ENCODE results near the gene PLEKHA8. TPM values are rescaled to one million over a fixed set of nuclear protein-coding genes. Genes with fewer than 3 reads are reported as not detected.

The PLEKHA8 gene
- total RNA-seq, 2 donors from 2014 or later, result 12.1 to 12.9 TPM

- DNase-seq, result no peak
- Mint-ChIP-seq H3K27me3 (ENCODE audit: low read depth) (no peaks in the 10 kb centered on the region), H3K9me3 (no peaks in the 10 kb centered on the region), H3K27ac (no peak overlapping the region), H3K36me3 (ENCODE audit: insufficient read depth in 2 of 2) (no peaks in the 10 kb centered on the region), H3K4me3 (peak overlapping the region in 1 of 2 donors; percentile 29), H3K4me1 (ENCODE audit: low read depth) (no peaks in the 10 kb centered on the region)
- ATAC-seq (replicated peaks in 1 of 2), result no peak
Observed at GRCh38 chr7:30149640-30150272, 121.5 kb downstream of the PLEKHA8 start.

GRCh38 chr7:30150711-30151110 lies 122.5 kb downstream of the PLEKHA8 start:
- Mint-ChIP-seq H3K36me3 (ENCODE audit: insufficient read depth in 2 of 2) (no peaks in the 10 kb centered on the region), H3K9me3 (no peaks in the 10 kb centered on the region), H3K4me3 (no peak overlapping the region), H3K4me1 (ENCODE audit: low read depth) (peaks cover 5% of the 10 kb centered on the region), H3K27me3 (ENCODE audit: low read depth) (no peaks in the 10 kb centered on the region), H3K27ac (no peak overlapping the region)
- no peak for DNase-seq
- ATAC-seq (replicated peaks in 1 of 2), result no peak

- H3K36me3 Mint-ChIP-seq (ENCODE audit: insufficient read depth in 2 of 2), result no peaks in the 10 kb centered on the region
- H3K4me1 Mint-ChIP-seq (ENCODE audit: low read depth), result peaks cover 24% of the 10 kb centered on the region
- H3K27me3 Mint-ChIP-seq (ENCODE audit: low read depth), result no peaks in the 10 kb centered on the region
- ATAC-seq (replicated peaks in 1 of 2) (no peak), DNase-seq (no peak)
- no peaks in the 10 kb centered on the region for H3K9me3 Mint-ChIP-seq
- no peak overlapping the region for H3K4me3 Mint-ChIP-seq
- no peak overlapping the region for H3K27ac Mint-ChIP-seq
Observed at GRCh38 chr7:30154111-30154587, 125.9 kb downstream of the PLEKHA8 start.

- Mint-ChIP-seq H3K27me3 (ENCODE audit: low read depth) (no peaks in the 10 kb centered on the region), H3K9me3 (no peaks in the 10 kb centered on the region), H3K36me3 (ENCODE audit: insufficient read depth in 2 of 2) (no peaks in the 10 kb centered on the region), H3K4me3 (no peak overlapping the region), H3K27ac (no peak overlapping the region), H3K4me1 (ENCODE audit: low read depth) (peaks cover 37% of the 10 kb centered on the region)
- ATAC-seq (replicated peaks in 1 of 2) (no peak), DNase-seq (no peak)
Observed at GRCh38 chr7:30155481-30155880, 127.3 kb downstream of the PLEKHA8 start.

- ATAC-seq (replicated peaks in 1 of 2) (peak; percentile 36 to 63), DNase-seq (peak; percentile 25 to 30)
- Mint-ChIP-seq H3K36me3 (ENCODE audit: insufficient read depth in 2 of 2) (no peaks in the 10 kb centered on the region), H3K27me3 (ENCODE audit: low read depth) (no peaks in the 10 kb centered on the region), H3K27ac (no peak overlapping the region), H3K4me3 (peak overlapping the region; percentile 27 to 68), H3K4me1 (ENCODE audit: low read depth) (peaks cover 52% of the 10 kb centered on the region), H3K9me3 (no peaks in the 10 kb centered on the region)
Observed at GRCh38 chr7:30157204-30157603, 129.0 kb downstream of the PLEKHA8 start.

GRCh38 chr7:30159163-30159562 lies 131.0 kb downstream of the PLEKHA8 start:
- Mint-ChIP-seq H3K4me3 (peak overlapping the region in 1 of 2 donors; percentile 14), H3K9me3 (no peaks in the 10 kb centered on the region), H3K27me3 (ENCODE audit: low read depth) (no peaks in the 10 kb centered on the region), H3K36me3 (ENCODE audit: insufficient read depth in 2 of 2) (no peaks in the 10 kb centered on the region), H3K27ac (peak overlapping the region; percentile 16), H3K4me1 (ENCODE audit: low read depth) (peaks cover 69% of the 10 kb centered on the region)
- no peak for ATAC-seq (replicated peaks in 1 of 2)
- DNase-seq, result no peak

GRCh38 chr7:30159698-30160143 lies 131.5 kb downstream of the PLEKHA8 start:
- ATAC-seq (replicated peaks in 1 of 2) (peak; percentile 38 to 43), DNase-seq (peak; percentile 21 to 36)
- no peaks in the 10 kb centered on the region for H3K9me3 Mint-ChIP-seq
- H3K4me1 Mint-ChIP-seq (ENCODE audit: low read depth), result peaks cover 69% of the 10 kb centered on the region
- H3K27me3 Mint-ChIP-seq (ENCODE audit: low read depth), result no peaks in the 10 kb centered on the region
- H3K4me3 Mint-ChIP-seq, result peak overlapping the region; percentile 14 to 33
- H3K27ac Mint-ChIP-seq, result peak overlapping the region; percentile 16
- H3K36me3 Mint-ChIP-seq (ENCODE audit: insufficient read depth in 2 of 2), result no peaks in the 10 kb centered on the region

GRCh38 chr7:30160329-30160728 lies 132.1 kb downstream of the PLEKHA8 start:
- Mint-ChIP-seq H3K4me1 (ENCODE audit: low read depth) (peaks cover 68% of the 10 kb centered on the region), H3K36me3 (ENCODE audit: insufficient read depth in 2 of 2) (no peaks in the 10 kb centered on the region), H3K4me3 (peak overlapping the region in 1 of 2 donors; percentile 33), H3K9me3 (no peaks in the 10 kb centered on the region), H3K27ac (no peak overlapping the region), H3K27me3 (ENCODE audit: low read depth) (no peaks in the 10 kb centered on the region)
- ATAC-seq (replicated peaks in 1 of 2), result no peak
- DNase-seq, result no peak

- H3K36me3 Mint-ChIP-seq (ENCODE audit: insufficient read depth in 2 of 2), result no peaks in the 10 kb centered on the region
- peak overlapping the region; percentile 80 for H3K4me3 Mint-ChIP-seq
- DNase-seq (no peak), ATAC-seq (replicated peaks in 1 of 2) (peak in 1 of 2 donors; percentile 12)
- H3K4me1 Mint-ChIP-seq (ENCODE audit: low read depth), result peaks cover 61% of the 10 kb centered on the region
- H3K9me3 Mint-ChIP-seq, result no peaks in the 10 kb centered on the region
- peak overlapping the region; percentile 83 for H3K27ac Mint-ChIP-seq
- H3K27me3 Mint-ChIP-seq (ENCODE audit: low read depth), result no peaks in the 10 kb centered on the region
Observed at GRCh38 chr7:30162133-30162532, 133.9 kb downstream of the PLEKHA8 start.

GRCh38 chr7:30162622-30163124 lies 134.5 kb downstream of the PLEKHA8 start:
- peak; percentile 20 to 44 for DNase-seq
- Mint-ChIP-seq H3K27me3 (ENCODE audit: low read depth) (no peaks in the 10 kb centered on the region), H3K4me1 (ENCODE audit: low read depth) (peaks cover 55% of the 10 kb centered on the region), H3K4me3 (peak overlapping the region; percentile 80), H3K27ac (peak overlapping the region; percentile 83), H3K36me3 (ENCODE audit: insufficient read depth in 2 of 2) (no peaks in the 10 kb centered on the region), H3K9me3 (no peaks in the 10 kb centered on the region)
- ATAC-seq (replicated peaks in 1 of 2), result peak; percentile 77 to 79

- Mint-ChIP-seq H3K36me3 (ENCODE audit: insufficient read depth in 2 of 2) (no peaks in the 10 kb centered on the region), H3K4me1 (ENCODE audit: low read depth) (peaks cover 50% of the 10 kb centered on the region), H3K4me3 (peak overlapping the region; percentile 80), H3K27ac (peak overlapping the region; percentile 83), H3K27me3 (ENCODE audit: low read depth) (no peaks in the 10 kb centered on the region), H3K9me3 (no peaks in the 10 kb centered on the region)
- peak; percentile 56 to 59 for DNase-seq
- peak; percentile 73 to 75 for ATAC-seq (replicated peaks in 1 of 2)
Observed at GRCh38 chr7:30163231-30163894, 135.2 kb downstream of the PLEKHA8 start.

- Mint-ChIP-seq H3K36me3 (ENCODE audit: insufficient read depth in 2 of 2) (no peaks in the 10 kb centered on the region), H3K4me1 (ENCODE audit: low read depth) (peaks cover 41% of the 10 kb centered on the region), H3K4me3 (no peak overlapping the region), H3K27me3 (ENCODE audit: low read depth) (no peaks in the 10 kb centered on the region), H3K27ac (no peak overlapping the region), H3K9me3 (no peaks in the 10 kb centered on the region)
- DNase-seq (no peak), ATAC-seq (replicated peaks in 1 of 2) (no peak)
Observed at GRCh38 chr7:30164567-30164966, 136.4 kb downstream of the PLEKHA8 start.

- Mint-ChIP-seq H3K9me3 (no peaks in the 10 kb centered on the region), H3K36me3 (ENCODE audit: insufficient read depth in 2 of 2) (no peaks in the 10 kb centered on the region), H3K4me3 (no peak overlapping the region), H3K4me1 (ENCODE audit: low read depth) (peaks cover 31% of the 10 kb centered on the region), H3K27ac (no peak overlapping the region), H3K27me3 (ENCODE audit: low read depth) (no peaks in the 10 kb centered on the region)
- ATAC-seq (replicated peaks in 1 of 2) (no peak), DNase-seq (no peak)
Observed at GRCh38 chr7:30165590-30165989, 137.4 kb downstream of the PLEKHA8 start.

Data from activated T-cell treated with anti-CD3 and anti-CD28 coated beads, Interleukin-2, amount 50 U/mL, for 72 hours (primary cell).